Activated T-helper 17 cell treated with anti-CD3 and anti-CD28 coated beads, Interleukin-2, amount 50 U/mL, for 72 hours (primary cell): ENCODE data around the gene DMRT3. TPM values are rescaled to one million over a fixed set of nuclear protein-coding genes. Genes with fewer than 3 reads are reported as not detected.
"Not testable (repeated sequence)": the region's sequence is repeated elsewhere in the genome, so short reads cannot be mapped to it uniquely, and the experiment has no call there.

Experiments used
- ATAC-seq: fragments of 150-1000 bp; cut with Tn5 transposase; replicated peaks from 2 replicates; pipeline ENCODE4 v1.10.0; 2021; ENCODE audit warnings: mild to moderate bottlenecking, moderate library complexity
- H3K27ac Mint-ChIP-seq: one replicate; pipeline ENCODE4 v1.8.0; 2022; ENCODE audit warnings: mixed read lengths
- H3K27me3 Mint-ChIP-seq: one replicate; pipeline ENCODE4 v1.8.0; 2022; ENCODE audit warnings: mixed read lengths
- H3K36me3 Mint-ChIP-seq: one replicate; pipeline ENCODE4 v1.8.0; 2022; ENCODE audit warnings: low read depth, mild to moderate bottlenecking, mixed read lengths
- H3K4me1 Mint-ChIP-seq: one replicate; pipeline ENCODE4 v1.8.0; 2022; ENCODE audit warnings: mixed read lengths
- H3K4me3 Mint-ChIP-seq: one replicate; pipeline ENCODE4 v1.8.0; 2022; ENCODE audit warnings: mild to moderate bottlenecking, mixed read lengths
- H3K9me3 Mint-ChIP-seq: one replicate; pipeline ENCODE4 v1.8.0; 2022; ENCODE audit warnings: mixed read lengths
- total RNA-seq, 2 donors: library from RNA; stranded (reverse); gene quantifications; one replicate each; pipeline ENCODE4 v1.2.3, GENCODE V29; 2022

The DMRT3 gene
- total RNA-seq, 2 donors from 2014 or later: not detected

GRCh38 chr9:976943-977837 is 735 bp downstream of the DMRT3 start:
- Mint-ChIP-seq H3K36me3 (peaks cover 5% of the 10 kb centered on the region), H3K27me3 (peaks cover 65% of the 10 kb centered on the region), H3K4me3 (no peak overlapping the region), H3K27ac (no peak overlapping the region), H3K9me3 (no peaks in the 10 kb centered on the region), H3K4me1 (peaks cover 6% of the 10 kb centered on the region)
- ATAC-seq: no peak

GRCh38 chr9:977838-978830 is 1.7 kb downstream of the DMRT3 start:
- Mint-ChIP-seq H3K27ac (no peak overlapping the region), H3K4me1 (peaks cover 6% of the 10 kb centered on the region)

GRCh38 chr9:979983-980382 is 3.5 kb downstream of the DMRT3 start:
- no peaks in the 10 kb centered on the region for H3K9me3 Mint-ChIP-seq
- no peak for ATAC-seq
- H3K27me3 Mint-ChIP-seq: peaks cover 61% of the 10 kb centered on the region
- no peaks in the 10 kb centered on the region for H3K4me1 Mint-ChIP-seq
- H3K27ac Mint-ChIP-seq: no peak overlapping the region
- H3K36me3 Mint-ChIP-seq: peaks cover 5% of the 10 kb centered on the region
- no peak overlapping the region for H3K4me3 Mint-ChIP-seq

More at GRCh38 chr9:977838-978830, 1.7 kb downstream of the DMRT3 start:
- no peak for ATAC-seq
- Mint-ChIP-seq H3K9me3 (no peaks in the 10 kb centered on the region), H3K27me3 (peaks cover 70% of the 10 kb centered on the region), H3K36me3 (peaks cover 5% of the 10 kb centered on the region), H3K4me3 (no peak overlapping the region)

GRCh38 chr9:980640-981039 is 4.2 kb downstream of the DMRT3 start:
- H3K4me1 Mint-ChIP-seq: no peaks in the 10 kb centered on the region
- peaks cover 56% of the 10 kb centered on the region for H3K27me3 Mint-ChIP-seq
- H3K4me3 Mint-ChIP-seq: no peak overlapping the region
- no peaks in the 10 kb centered on the region for H3K9me3 Mint-ChIP-seq
- H3K27ac Mint-ChIP-seq: no peak overlapping the region
- no peak for ATAC-seq
- peaks cover 4% of the 10 kb centered on the region for H3K36me3 Mint-ChIP-seq

- no peaks in the 10 kb centered on the region for H3K36me3 Mint-ChIP-seq
- no peak for ATAC-seq
- H3K27ac Mint-ChIP-seq: no peak overlapping the region
- H3K4me3 Mint-ChIP-seq: no peak overlapping the region
- no peaks in the 10 kb centered on the region for H3K4me1 Mint-ChIP-seq
- H3K27me3 Mint-ChIP-seq: peaks cover 54% of the 10 kb centered on the region
- H3K9me3 Mint-ChIP-seq: no peaks in the 10 kb centered on the region
Observed at GRCh38 chr9:981491-981898, 5.0 kb downstream of the DMRT3 start.

- no peaks in the 10 kb centered on the region for H3K4me1 Mint-ChIP-seq
- H3K9me3 Mint-ChIP-seq: no peaks in the 10 kb centered on the region
- no peak overlapping the region for H3K4me3 Mint-ChIP-seq
- H3K27ac Mint-ChIP-seq: no peak overlapping the region
- no peaks in the 10 kb centered on the region for H3K36me3 Mint-ChIP-seq
- peak; percentile 57 for ATAC-seq
- peaks cover 62% of the 10 kb centered on the region for H3K27me3 Mint-ChIP-seq
Observed at GRCh38 chr9:982394-983230, 6.2 kb downstream of the DMRT3 start.

GRCh38 chr9:994005-994404 is 17.6 kb downstream of the DMRT3 start:
- Mint-ChIP-seq H3K27ac (no peak overlapping the region), H3K27me3 (peaks cover 7% of the 10 kb centered on the region), H3K4me3 (no peak overlapping the region), H3K4me1 (no peaks in the 10 kb centered on the region), H3K9me3 (no peaks in the 10 kb centered on the region), H3K36me3 (no peaks in the 10 kb centered on the region)
- ATAC-seq: no peak

- Mint-ChIP-seq H3K27ac (no peak overlapping the region), H3K9me3 (no peaks in the 10 kb centered on the region), H3K36me3 (no peaks in the 10 kb centered on the region), H3K4me1 (no peaks in the 10 kb centered on the region), H3K4me3 (no peak overlapping the region), H3K27me3 (peaks cover 4% of the 10 kb centered on the region)
- no peak for ATAC-seq
Observed at GRCh38 chr9:995192-995591, 18.7 kb downstream of the DMRT3 start.

GRCh38 chr9:995781-996180 is 19.3 kb downstream of the DMRT3 start:
- Mint-ChIP-seq H3K9me3 (no peaks in the 10 kb centered on the region), H3K27ac (no peak overlapping the region), H3K4me1 (no peaks in the 10 kb centered on the region), H3K27me3 (peaks cover 2% of the 10 kb centered on the region), H3K4me3 (no peak overlapping the region), H3K36me3 (no peaks in the 10 kb centered on the region)
- no peak for ATAC-seq

- H3K9me3 Mint-ChIP-seq, ATAC-seq, H3K4me1 Mint-ChIP-seq, H3K27ac Mint-ChIP-seq, H3K36me3 Mint-ChIP-seq, H3K27me3 Mint-ChIP-seq, H3K4me3 Mint-ChIP-seq: not testable (repeated sequence)
Observed at GRCh38 chr9:998299-999110, 22.1 kb downstream of the DMRT3 start.

GRCh38 chr9:1001838-1002237 is 25.4 kb downstream of the DMRT3 start:
- Mint-ChIP-seq H3K27me3 (peaks cover 5% of the 10 kb centered on the region), H3K36me3 (no peaks in the 10 kb centered on the region), H3K4me1 (no peaks in the 10 kb centered on the region), H3K9me3 (no peaks in the 10 kb centered on the region), H3K27ac (no peak overlapping the region), H3K4me3 (no peak overlapping the region)
- no peak for ATAC-seq

GRCh38 chr9:1002678-1003077 is 26.2 kb downstream of the DMRT3 start:
- H3K4me1 Mint-ChIP-seq: no peaks in the 10 kb centered on the region
- H3K27ac Mint-ChIP-seq: no peak overlapping the region
- H3K27me3 Mint-ChIP-seq: peaks cover 8% of the 10 kb centered on the region
- H3K9me3 Mint-ChIP-seq: no peaks in the 10 kb centered on the region
- no peaks in the 10 kb centered on the region for H3K36me3 Mint-ChIP-seq
- no peak overlapping the region for H3K4me3 Mint-ChIP-seq
- no peak for ATAC-seq

- H3K36me3 Mint-ChIP-seq: no peaks in the 10 kb centered on the region
- H3K27ac Mint-ChIP-seq: no peak overlapping the region
- no peak overlapping the region for H3K4me3 Mint-ChIP-seq
- ATAC-seq: peak; percentile 35
- no peaks in the 10 kb centered on the region for H3K9me3 Mint-ChIP-seq
- peaks cover 14% of the 10 kb centered on the region for H3K27me3 Mint-ChIP-seq
- no peaks in the 10 kb centered on the region for H3K4me1 Mint-ChIP-seq
Observed at GRCh38 chr9:1005043-1005667, 28.7 kb downstream of the DMRT3 start.
